Measurements from ENCODE around the gene PACRG.

PACRG gene

GRCh38 chr6:163285691-163286090, 557.9 kb downstream of the PACRG start:
- no peak for DNase-seq (ENCODE audit: low read depth in 3 of 3)

GRCh38 chr6:163287626-163288025, 559.9 kb downstream of the PACRG start:
- no peak for DNase-seq (ENCODE audit: low read depth in 3 of 3)

GRCh38 chr6:163288066-163288465, 560.3 kb downstream of the PACRG start:
- no peak for DNase-seq (ENCODE audit: low read depth in 3 of 3)

GRCh38 chr6:163288915-163289314, 561.1 kb downstream of the PACRG start:
- no peak for DNase-seq (ENCODE audit: low read depth in 3 of 3)

GRCh38 chr6:163289447-163289846, 561.7 kb downstream of the PACRG start:
- no peak for DNase-seq (ENCODE audit: low read depth in 3 of 3)

GRCh38 chr6:163290545-163291274, 562.9 kb downstream of the PACRG start:
- no peak for DNase-seq (ENCODE audit: low read depth in 3 of 3)

- no peak for DNase-seq (ENCODE audit: low read depth in 3 of 3)
These were observed 563.8 kb downstream of the PACRG start for GRCh38 chr6:163291622-163292021.

GRCh38 chr6:163293286-163293685, 565.5 kb downstream of the PACRG start:
- no peak for DNase-seq (ENCODE audit: low read depth in 3 of 3)

GRCh38 chr6:163294734-163295133, 567.0 kb downstream of the PACRG start:
- no peak for DNase-seq (ENCODE audit: low read depth in 3 of 3)

- DNase-seq (ENCODE audit: low read depth in 3 of 3), result no peak
These were observed 569.2 kb downstream of the PACRG start for GRCh38 chr6:163296835-163297519.

- DNase-seq (ENCODE audit: low read depth in 3 of 3), result no peak
These were observed 570.5 kb downstream of the PACRG start for GRCh38 chr6:163298079-163298830.

GRCh38 chr6:163300838-163301237, 573.1 kb downstream of the PACRG start:
- DNase-seq (ENCODE audit: low read depth in 3 of 3), result no peak

- no peak for DNase-seq (ENCODE audit: low read depth in 3 of 3)
These were observed 574.2 kb downstream of the PACRG start for GRCh38 chr6:163301726-163302635.

- DNase-seq (ENCODE audit: low read depth in 3 of 3), result no peak
These were observed 575.0 kb downstream of the PACRG start for GRCh38 chr6:163302747-163303146.

GRCh38 chr6:163306000-163306399, 578.2 kb downstream of the PACRG start:
- no peak for DNase-seq (ENCODE audit: low read depth in 3 of 3)

- DNase-seq (ENCODE audit: low read depth in 3 of 3), result no peak
These were observed 581.1 kb downstream of the PACRG start for GRCh38 chr6:163308629-163309440.

GRCh38 chr6:163309491-163310026, 581.8 kb downstream of the PACRG start:
- DNase-seq (ENCODE audit: low read depth in 3 of 3), result no peak

GRCh38 chr6:163310096-163310972, 582.6 kb downstream of the PACRG start:
- no peak for DNase-seq (ENCODE audit: low read depth in 3 of 3)

GRCh38 chr6:163310973-163311383, 583.2 kb downstream of the PACRG start:
- no peak for DNase-seq (ENCODE audit: low read depth in 3 of 3)

All from stimulated activated CD4-positive, alpha-beta T cell treated with anti-CD3 and anti-CD28 coated beads, TNF-alpha, amount 100 ng/mL, for 4 hours (primary cell).